ENCODE data around the gene MTR.

MTR gene

DNA sequence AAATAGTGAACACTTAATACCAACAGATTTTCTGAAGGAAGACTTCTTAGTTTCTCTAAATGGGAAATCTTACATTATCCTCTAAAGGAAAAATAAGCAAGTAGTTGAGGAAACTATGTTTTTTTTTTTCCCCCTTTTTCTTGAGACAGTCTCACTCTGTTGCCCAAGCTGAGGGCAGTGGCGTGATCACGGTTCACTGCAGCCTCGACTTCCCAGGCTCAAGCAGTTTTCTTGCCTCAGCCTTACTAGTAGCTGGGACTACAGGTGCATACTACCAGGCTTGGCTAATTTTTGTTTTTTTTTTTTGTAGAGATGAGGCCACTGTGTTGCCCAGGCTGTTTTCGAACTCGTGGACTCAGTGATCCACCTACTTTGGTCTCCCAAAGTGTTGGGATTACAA, 3.9 kb downstream of the MTR start:
- Histone ChIP-seq H3F3A (ENCODE audit: insufficient read depth) (no peaks in the 10 kb centered on the region), H3K4me2 (ENCODE audit: low read depth, low read length, poor library complexity, severe bottlenecking) (peak overlapping the region; percentile 61), H3K9me3 (ENCODE audit: insufficient read depth, low read length) (no peaks in the 10 kb centered on the region), H3K9me2 (replicated peaks; ENCODE audit: insufficient read depth, low read length) (no peaks in the 10 kb centered on the region), H3K36me3 (ENCODE audit: low read length) (peaks cover 3% of the 10 kb centered on the region; the same call in 1 of the 2 replicates), H3K27ac (ENCODE audit: low read depth, low read length) (no peak overlapping the region), H4K20me1 (ENCODE audit: low read depth, low read length) (no peaks in the 10 kb centered on the region; the same call in 1 of the 2 replicates), H3K79me2 (ENCODE audit: insufficient read depth, low read length) (peaks cover 77% of the 10 kb centered on the region), H3K9ac (ENCODE audit: low read length) (no peak overlapping the region), H3K4me3 (ENCODE audit: insufficient read depth, low read length, poor library complexity, severe bottlenecking) (no peak overlapping the region), H3K27me3 (ENCODE audit: low read length) (no peaks in the 10 kb centered on the region), H2AFZ (ENCODE audit: low read depth, low read length, severe bottlenecking) (no peak overlapping the region)
- TF ChIP-seq CTCF (IDR thresholded peaks at IDR 0.05; ENCODE audit: insufficient read depth, low read length, poor library complexity, severe bottlenecking) = no peak
- no peak for TF ChIP-seq EZH2phosphoT487 (conservative IDR thresholded peaks at IDR 0.05; ENCODE audit: low read length)

- peaks cover 11% of the 10 kb centered on the region; the same call in 1 of the 2 replicates for H3K36me3 ChIP-seq (ENCODE audit: low read length)
- no peak overlapping the region for H3K4me3 ChIP-seq (ENCODE audit: insufficient read depth, low read length, poor library complexity, severe bottlenecking)
- no peak overlapping the region for H3K9ac ChIP-seq (ENCODE audit: low read length)
- no peaks in the 10 kb centered on the region; the same call in 1 of the 2 replicates for H4K20me1 ChIP-seq (ENCODE audit: low read depth, low read length)
- no peaks in the 10 kb centered on the region for H3K9me3 ChIP-seq (ENCODE audit: insufficient read depth, low read length)
- no peaks in the 10 kb centered on the region for H3K9me2 ChIP-seq (replicated peaks; ENCODE audit: insufficient read depth, low read length)
- no peaks in the 10 kb centered on the region for H3K27me3 ChIP-seq (ENCODE audit: low read length)
- peaks cover 83% of the 10 kb centered on the region for H3K79me2 ChIP-seq (ENCODE audit: insufficient read depth, low read length)
- H3F3A ChIP-seq (ENCODE audit: insufficient read depth) = no peaks in the 10 kb centered on the region
- no peak overlapping the region for H3K4me2 ChIP-seq (ENCODE audit: low read depth, low read length, poor library complexity, severe bottlenecking)
- H2AFZ ChIP-seq (ENCODE audit: low read depth, low read length, severe bottlenecking) = no peak overlapping the region
- H3K27ac ChIP-seq (ENCODE audit: low read depth, low read length) = no peak overlapping the region
- TF ChIP-seq EZH2phosphoT487 (conservative IDR thresholded peaks at IDR 0.05; ENCODE audit: low read length) (no peak), CTCF (IDR thresholded peaks at IDR 0.05; ENCODE audit: insufficient read depth, low read length, poor library complexity, severe bottlenecking) (no peak)
These were observed 5.0 kb downstream of the MTR start for GRCh38 chr1:236800002-236800620.

GRCh38 chr1:236800623-236801022, 5.5 kb downstream of the MTR start:
- H3K4me2 ChIP-seq (ENCODE audit: low read depth, low read length, poor library complexity, severe bottlenecking) = no peak overlapping the region
- H4K20me1 ChIP-seq (ENCODE audit: low read depth, low read length) = no peaks in the 10 kb centered on the region; the same call in 1 of the 2 replicates

More at GRCh38 chr1:236800623-236801022, 5.5 kb downstream of the MTR start:
- H3F3A ChIP-seq (ENCODE audit: insufficient read depth) = no peaks in the 10 kb centered on the region
- H3K27ac ChIP-seq (ENCODE audit: low read depth, low read length) = no peak overlapping the region
- H3K27me3 ChIP-seq (ENCODE audit: low read length) = no peaks in the 10 kb centered on the region
- H3K9ac ChIP-seq (ENCODE audit: low read length) = no peak overlapping the region
- no peak overlapping the region for H3K4me3 ChIP-seq (ENCODE audit: insufficient read depth, low read length, poor library complexity, severe bottlenecking)
- peaks cover 83% of the 10 kb centered on the region for H3K79me2 ChIP-seq (ENCODE audit: insufficient read depth, low read length)
- H3K9me2 ChIP-seq (replicated peaks; ENCODE audit: insufficient read depth, low read length) = no peaks in the 10 kb centered on the region
- no peak overlapping the region for H2AFZ ChIP-seq (ENCODE audit: low read depth, low read length, severe bottlenecking)
- TF ChIP-seq EZH2phosphoT487 (conservative IDR thresholded peaks at IDR 0.05; ENCODE audit: low read length) (no peak), CTCF (IDR thresholded peaks at IDR 0.05; ENCODE audit: insufficient read depth, low read length, poor library complexity, severe bottlenecking) (no peak)
- peaks cover 11% of the 10 kb centered on the region; the same call in 1 of the 2 replicates for H3K36me3 ChIP-seq (ENCODE audit: low read length)
- no peaks in the 10 kb centered on the region for H3K9me3 ChIP-seq (ENCODE audit: insufficient read depth, low read length)

Measured in SU-DHL-6 (cell line).